ENCODE results near the gene TRAF3.

DNA sequence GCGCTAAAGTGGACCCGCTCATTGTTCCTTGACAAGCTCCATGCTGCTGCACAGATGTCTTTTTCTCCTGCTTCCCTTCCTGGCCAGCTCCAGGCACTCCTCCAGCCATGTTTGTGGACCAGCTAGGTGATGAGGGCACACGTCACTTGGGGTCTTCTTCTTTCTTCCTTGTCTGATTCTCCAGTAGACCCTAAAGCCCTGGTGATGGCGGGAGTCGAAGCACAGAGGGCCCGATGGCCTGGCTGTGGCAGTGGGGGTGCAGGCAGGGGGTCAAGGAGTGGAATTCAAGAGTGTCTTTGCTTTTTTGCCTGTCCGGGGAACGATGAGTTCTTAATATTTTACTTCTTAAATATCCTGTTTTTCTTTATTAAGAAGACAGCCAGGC is 122.3 kb downstream of the TRAF3 start:
- TF ChIP-seq POLR2A (IDR thresholded peaks at IDR 0.05; ENCODE audit: low read length), result no peak
- no peak for TF ChIP-seq GATA1 (IDR thresholded peaks at IDR 0.05; ENCODE audit: low read depth, low read length)
